A673 (cell line): ENCODE measurements around the gene L1TD1. TPM values are rescaled to one million over a fixed set of nuclear protein-coding genes. Genes with fewer than 3 reads are reported as not detected.
"Not testable (repeated sequence)": the region's sequence is repeated elsewhere in the genome, so short reads cannot be mapped to it uniquely, and the experiment has no call there.

Experiments used
- BruUV-seq: library from RNA; stranded (reverse); fragments of 400-500 nt; replicated peaks from 2 replicates; lab custom pipeline; 2021; lab: Mats Ljungman, UMichigan
- CTCF ChIA-PET: fragments of 300-600 bp; sonication (Branson Sonifier 250); formaldehyde crosslinking; loops from one replicate; lab custom pipeline; 2022; ENCODE audit warnings: antibody characterized with exemption; lab: Charles Lee
- POLR2A ChIA-PET: fragments of 300-600 bp; sonication (Branson Sonifier 250); formaldehyde crosslinking; loops from one replicate; lab custom pipeline; 2022; ENCODE audit warnings: antibody characterized with exemption; ENCODE audit not compliant: low non-redundant PET; lab: Charles Lee
- DNase-seq: peaks from one replicate; pipeline ENCODE4 v3.0.0-alpha.2; 2015; ENCODE audit warnings: low spot score
- H3K27ac ChIP-seq: fragments of 200-600 bp; sonication (generic); 2 replicates; pipeline ENCODE4 v1.5.1; 2016; ENCODE audit warnings: mixed run types, low read depth, mild to moderate bottlenecking, mixed read lengths, antibody characterized with exemption, low read length; ENCODE audit not compliant: poor library complexity, severe bottlenecking
- H3K27me3 ChIP-seq: fragments of 200-600 bp; sonication (generic); replicated peaks from 2 replicates; pipeline ENCODE4 v1.6.1; 2017; ENCODE audit warnings: mixed run types, low read depth, mild to moderate bottlenecking, mixed read lengths, antibody characterized with exemption, low read length; ENCODE audit not compliant: insufficient read depth, poor library complexity
- H3K36me3 ChIP-seq: fragments of 200-600 bp; sonication (generic); 2 replicates; pipeline ENCODE4 v1.6.1; 2016; ENCODE audit warnings: mixed run types, mild to moderate bottlenecking, mixed read lengths, antibody characterized with exemption, low read length; ENCODE audit not compliant: insufficient read depth, poor library complexity, severe bottlenecking
- H3K4me1 ChIP-seq: fragments of 200-600 bp; sonication (generic); 2 replicates; pipeline ENCODE4 v1.6.1; 2017; ENCODE audit warnings: mixed run types, mild to moderate bottlenecking, mixed read lengths, antibody characterized with exemption, low read length; ENCODE audit not compliant: insufficient read depth, poor library complexity, severe bottlenecking
- H3K4me3 ChIP-seq: fragments of 200-600 bp; sonication (generic); 2 replicates; pipeline ENCODE4 v1.5.1; 2016; ENCODE audit warnings: low read depth, mixed run types, mild to moderate bottlenecking, mixed read lengths, low read length; ENCODE audit not compliant: poor library complexity, severe bottlenecking
- H3K9me3 ChIP-seq: fragments of 200-600 bp; sonication (generic); 2 replicates; pipeline ENCODE4 v1.6.1; 2016; ENCODE audit warnings: mixed run types, low read depth, mild to moderate bottlenecking, mixed read lengths, antibody characterized with exemption, low read length; ENCODE audit not compliant: poor library complexity, severe bottlenecking
- CTCF ChIP-seq: fragments of 300-800, 200-600 bp; sonication (generic); conservative IDR thresholded peaks from 2 replicates; pipeline ENCODE4 v1.5.1; 2017; ENCODE audit warnings: low read depth, mild to moderate bottlenecking, antibody characterized with exemption, low read length, moderate library complexity, mixed read lengths
- EZH2 ChIP-seq: fragments of 200-600 bp; sonication (generic); IDR thresholded peaks from 2 replicates; pipeline ENCODE4 v1.6.1; 2017; ENCODE audit warnings: borderline replicate concordance, low read depth, mild to moderate bottlenecking, mixed read lengths, antibody characterized with exemption, low read length; ENCODE audit not compliant: poor library complexity, severe bottlenecking
- intact Hi-C: fragments of 100-400 bp; cut with micrococcal nuclease; formaldehyde crosslinking; loops from one replicate; pipeline ENCODE4 v1.10.0; 2022; ENCODE audit not compliant: unreplicated experiment
- total RNA-seq: library from RNA; stranded (reverse); gene quantifications from 2 replicates; pipeline ENCODE4 v1.2.3, GENCODE V29; 2021

The L1TD1 gene
- total RNA-seq, 1 experiment from 2014 or later = not detected

GRCh38 chr1:62237950-62238374, 43.3 kb downstream of the L1TD1 start:
- Histone ChIP-seq H3K4me3 (no peak overlapping the region), H3K27ac (no peak overlapping the region), H3K9me3 (no peaks in the 10 kb centered on the region), H3K27me3 (no peaks in the 10 kb centered on the region), H3K4me1 (no peaks in the 10 kb centered on the region), H3K36me3 (no peaks in the 10 kb centered on the region)
- ChIA-PET POLR2A (no interaction called here), CTCF (no interaction called here)
- intact Hi-C loops = no loop called here
- no peak for DNase-seq
- BruUV-seq = no TSS peak
- TF ChIP-seq EZH2 (no peak), CTCF (no peak)

- no TSS peak for BruUV-seq
- CTCF ChIA-PET = no interaction called here
- intact Hi-C loops = no loop called here
- H3K9me3 ChIP-seq = no peaks in the 10 kb centered on the region
- no peaks in the 10 kb centered on the region for H3K36me3 ChIP-seq
- no peak for TF ChIP-seq CTCF
- TF ChIP-seq EZH2 = no peak
- no peak for DNase-seq
- H3K27ac ChIP-seq = no peak overlapping the region
- no peaks in the 10 kb centered on the region for H3K27me3 ChIP-seq
- POLR2A ChIA-PET = no interaction called here
- H3K4me1 ChIP-seq = no peaks in the 10 kb centered on the region
- no peak overlapping the region for H3K4me3 ChIP-seq
These were observed 43.9 kb downstream of the L1TD1 start for GRCh38 chr1:62238507-62238906.

- intact Hi-C loops, H3K27me3 ChIP-seq, POLR2A ChIA-PET, BruUV-seq, DNase-seq, H3K9me3 ChIP-seq, H3K4me1 ChIP-seq, H3K36me3 ChIP-seq, H3K4me3 ChIP-seq, CTCF ChIA-PET, H3K27ac ChIP-seq: not testable (repeated sequence)
These were observed 45.2 kb downstream of the L1TD1 start for GRCh38 chr1:62239652-62240403.

DNA sequence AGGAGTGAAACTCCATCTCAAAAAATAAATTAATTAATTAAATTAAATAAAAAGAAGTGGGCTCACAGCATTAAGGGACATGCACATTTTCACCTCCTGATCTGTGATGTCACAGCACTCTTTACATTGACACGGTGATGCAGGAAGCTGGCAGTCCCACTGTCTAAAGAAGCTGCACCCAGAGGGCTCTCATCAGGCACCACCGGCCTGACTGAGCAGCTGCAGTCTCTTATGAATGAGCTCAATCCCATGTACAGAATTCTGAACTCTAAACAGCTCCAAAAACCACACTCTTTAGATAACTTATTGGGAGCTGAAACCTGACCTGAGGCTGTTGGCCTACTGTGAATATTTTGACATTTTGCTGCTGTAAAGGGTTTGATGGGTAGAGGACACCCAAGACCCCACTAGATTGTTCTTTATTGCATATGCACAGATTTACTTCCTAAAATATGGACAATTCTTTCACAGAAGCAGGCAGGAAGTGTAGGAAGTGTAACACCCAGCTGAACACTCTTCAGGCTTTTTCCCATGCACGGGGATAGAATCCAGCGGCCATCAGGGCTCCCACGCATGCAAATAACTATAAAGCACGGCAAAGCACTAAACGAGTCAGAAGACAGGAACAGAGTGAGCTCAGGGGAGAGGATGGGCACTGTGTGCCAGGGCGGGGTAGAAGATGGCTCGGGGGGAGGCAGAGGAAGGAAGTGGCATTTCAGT, 46.2 kb downstream of the L1TD1 start:
- Histone ChIP-seq H3K36me3 (no peaks in the 10 kb centered on the region), H3K27ac (no peak overlapping the region), H3K4me1 (no peaks in the 10 kb centered on the region), H3K9me3 (no peaks in the 10 kb centered on the region), H3K27me3 (no peaks in the 10 kb centered on the region), H3K4me3 (no peak overlapping the region)
- intact Hi-C loops = no loop called here
- ChIA-PET POLR2A (no interaction called here), CTCF (no interaction called here)
- TF ChIP-seq EZH2 (no peak), CTCF (no peak)
- BruUV-seq = no TSS peak
- DNase-seq = no peak
